ENCODE results near the gene SORL1.
"Not testable (repeated sequence)": the region's sequence is repeated elsewhere in the genome, so short reads cannot be mapped to it uniquely, and the experiment has no call there.

The SORL1 gene

DNA sequence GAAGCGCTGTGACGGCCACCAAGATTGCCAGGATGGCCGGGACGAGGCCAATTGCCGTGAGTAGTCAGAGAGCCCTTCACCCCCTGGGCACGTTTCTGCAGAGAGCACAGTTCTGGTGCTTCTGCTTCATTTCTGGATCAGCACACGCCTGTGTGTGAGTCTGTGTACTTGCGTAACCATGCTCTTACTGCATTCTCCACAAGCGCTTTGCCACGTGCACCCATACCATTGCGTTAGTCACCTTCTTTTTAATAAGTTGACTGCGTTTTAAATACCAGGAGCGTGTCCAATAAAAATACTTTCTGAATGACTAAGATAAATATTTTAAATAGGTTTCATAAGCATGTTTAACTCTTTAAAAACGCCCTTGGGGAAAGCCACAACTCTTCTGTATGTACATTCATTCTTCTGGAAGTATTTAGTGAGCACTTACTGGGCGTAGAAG, 143.6 kb downstream of the SORL1 start:
- no peak for DNase-seq

DNA sequence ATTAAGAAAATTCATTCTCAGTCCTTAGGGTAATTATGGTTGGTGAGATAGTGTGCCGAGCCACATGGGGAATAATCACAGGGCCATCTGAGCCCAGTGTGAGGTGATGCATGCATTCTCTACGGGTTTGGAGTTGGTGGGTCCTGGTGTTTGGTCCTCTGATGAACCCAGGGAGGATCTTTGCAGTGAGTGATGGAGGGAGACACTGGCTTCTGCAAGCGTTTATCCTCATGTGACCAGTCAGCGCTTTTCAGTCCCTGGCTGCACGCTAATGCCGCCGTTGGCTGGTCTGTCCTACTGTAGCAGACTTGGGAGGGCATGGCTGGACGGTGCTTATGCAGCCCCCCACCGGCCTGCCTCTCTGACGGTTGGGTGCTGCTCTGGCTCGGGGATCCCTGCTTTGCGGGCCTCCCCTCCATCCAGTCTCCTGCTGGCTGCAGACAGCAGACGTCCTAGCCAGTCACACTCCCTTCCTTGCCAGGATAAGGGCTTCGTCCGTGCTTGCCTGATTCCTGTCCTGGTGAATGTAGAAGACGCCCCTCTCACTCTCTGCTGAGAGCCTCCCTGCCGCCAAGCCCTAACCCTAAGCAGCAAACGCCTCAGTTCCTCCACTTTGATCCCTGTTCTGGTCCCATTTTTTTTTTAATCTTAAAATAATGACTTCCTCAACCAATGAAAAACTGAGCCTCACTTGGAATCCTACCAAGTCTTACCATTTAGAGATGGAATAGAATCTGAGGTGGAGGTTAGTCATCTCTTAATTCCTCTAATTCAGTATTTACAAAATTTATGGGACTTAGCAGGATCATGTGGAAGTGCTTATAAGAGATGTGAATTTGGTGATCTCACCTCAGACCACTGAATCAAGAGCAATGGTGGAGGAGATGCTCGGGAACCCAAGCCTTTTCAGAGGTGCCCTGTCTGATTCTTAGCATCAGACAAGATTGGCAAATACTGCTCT, 144.4 kb downstream of the SORL1 start:
- DNase-seq = no peak

DNA sequence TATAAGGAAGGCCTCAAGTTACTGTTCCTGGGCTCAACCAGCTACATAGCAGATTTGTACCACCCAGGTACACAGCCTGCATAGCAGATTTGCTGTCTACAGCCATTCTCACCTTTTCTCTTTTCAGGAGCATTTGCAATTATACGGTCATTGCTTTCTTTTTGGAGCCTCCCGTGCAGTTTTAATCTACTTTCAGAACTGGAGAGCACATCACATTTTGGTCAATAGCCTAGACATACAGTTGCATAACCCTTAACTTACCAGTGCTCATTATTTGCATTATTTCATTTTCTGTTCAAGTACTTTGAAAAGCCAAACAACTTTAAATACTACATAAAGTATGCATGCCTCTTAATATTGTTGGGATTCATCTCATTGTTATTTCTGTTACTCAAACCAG, 151.2 kb downstream of the SORL1 start:
- DNase-seq = no peak

DNA sequence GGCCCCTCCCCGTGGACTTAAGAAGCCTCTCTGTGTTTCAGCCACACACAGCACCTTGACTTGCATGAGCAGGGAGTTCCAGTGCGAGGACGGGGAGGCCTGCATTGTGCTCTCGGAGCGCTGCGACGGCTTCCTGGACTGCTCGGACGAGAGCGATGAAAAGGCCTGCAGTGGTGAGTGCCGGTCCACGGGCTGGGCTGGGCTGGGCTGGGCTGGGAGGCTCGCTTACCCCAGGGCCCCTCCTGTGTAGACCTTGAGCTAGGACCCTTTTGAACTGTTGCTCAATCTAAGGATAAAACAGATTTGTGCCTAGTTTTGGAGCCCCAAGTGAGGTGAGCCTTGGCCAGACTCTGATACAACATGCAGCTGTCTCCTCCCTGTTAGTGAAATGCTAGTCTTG, 152.0 kb downstream of the SORL1 start:
- no peak for DNase-seq

DNA sequence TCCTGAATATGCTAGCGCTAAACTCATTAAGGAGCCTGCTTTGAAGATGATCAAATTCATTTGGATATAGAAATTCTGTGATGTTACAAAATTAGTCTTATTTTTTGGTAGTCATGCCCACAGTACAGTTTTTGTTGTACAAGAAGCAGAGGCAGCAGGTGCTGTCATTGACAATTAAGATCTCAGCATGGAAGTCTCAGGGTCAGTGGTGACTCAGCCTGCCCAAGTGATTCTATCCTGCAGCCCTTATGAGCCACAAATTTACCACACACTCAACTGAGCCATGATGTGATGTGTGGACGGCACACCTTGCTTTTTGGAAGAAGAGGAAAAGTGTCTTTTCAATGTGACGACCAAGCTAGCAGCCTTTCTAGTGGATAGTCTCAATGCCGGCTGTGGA, 154.2 kb downstream of the SORL1 start:
- no peak for DNase-seq

DNA sequence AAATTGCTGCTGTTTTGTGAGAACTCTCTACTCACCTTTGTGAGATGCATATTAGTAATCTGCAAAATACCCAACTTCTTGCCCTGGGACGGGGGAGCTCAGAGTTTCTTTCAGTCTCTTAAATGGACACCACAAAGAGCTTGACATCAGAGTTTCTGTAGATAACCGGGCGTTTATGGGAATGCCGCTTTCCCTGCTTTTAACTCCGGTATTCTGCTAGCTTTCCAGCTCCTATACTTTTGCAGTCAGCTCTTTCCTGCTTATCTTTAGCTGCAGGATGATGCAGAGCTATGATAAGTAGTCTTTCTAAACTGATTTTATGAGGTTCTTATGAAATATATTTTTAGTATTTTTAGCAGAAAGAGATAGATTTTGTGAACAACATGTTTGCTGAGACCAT, 155.2 kb downstream of the SORL1 start:
- no peak for DNase-seq

DNA sequence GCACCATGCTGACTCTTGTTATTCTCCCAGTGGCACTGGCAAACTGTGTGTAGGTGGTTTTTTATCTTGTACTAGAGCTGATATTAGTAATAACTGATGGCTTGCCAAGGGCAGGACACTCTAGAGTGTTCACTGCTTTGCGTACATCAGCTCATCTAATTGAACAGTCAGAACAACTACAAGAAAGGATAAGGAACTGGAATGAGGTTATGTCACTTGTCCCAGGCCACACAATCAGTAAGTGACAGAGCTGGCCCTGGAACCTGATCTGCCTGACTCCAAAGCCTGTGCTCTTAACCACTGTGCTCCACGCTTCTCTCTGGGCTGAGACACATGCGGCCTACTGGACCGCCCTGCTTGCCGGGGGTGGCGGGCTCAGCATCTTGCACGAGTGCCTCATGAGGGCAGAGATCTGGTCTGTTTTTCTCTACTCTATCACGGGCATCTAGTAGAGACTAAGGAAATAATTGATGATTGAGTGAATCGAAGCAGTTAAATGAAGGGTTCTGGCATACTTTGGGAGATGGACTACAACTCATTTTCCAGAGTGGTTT, 156.5 kb downstream of the SORL1 start:
- DNase-seq = no peak

DNA sequence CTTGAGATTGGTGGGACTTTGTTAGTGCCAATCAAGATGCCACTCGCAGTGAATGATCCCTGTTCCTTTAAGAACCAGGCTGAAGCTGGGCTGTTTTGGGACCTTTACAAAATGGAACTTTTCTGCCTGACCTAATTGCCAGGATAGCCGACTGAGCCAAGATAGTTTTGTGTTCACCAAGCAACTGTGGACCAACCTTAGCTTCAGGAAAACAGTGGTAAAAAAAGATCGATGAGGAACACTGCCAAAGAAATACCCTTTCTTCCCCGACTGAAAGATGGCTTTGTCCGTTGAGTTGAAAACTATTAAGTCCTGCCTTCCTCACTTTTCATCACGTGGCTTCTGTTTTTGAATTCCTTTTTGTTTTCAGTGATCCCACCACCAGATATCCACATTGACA, 158.6 kb downstream of the SORL1 start:
- no peak for DNase-seq

DNA sequence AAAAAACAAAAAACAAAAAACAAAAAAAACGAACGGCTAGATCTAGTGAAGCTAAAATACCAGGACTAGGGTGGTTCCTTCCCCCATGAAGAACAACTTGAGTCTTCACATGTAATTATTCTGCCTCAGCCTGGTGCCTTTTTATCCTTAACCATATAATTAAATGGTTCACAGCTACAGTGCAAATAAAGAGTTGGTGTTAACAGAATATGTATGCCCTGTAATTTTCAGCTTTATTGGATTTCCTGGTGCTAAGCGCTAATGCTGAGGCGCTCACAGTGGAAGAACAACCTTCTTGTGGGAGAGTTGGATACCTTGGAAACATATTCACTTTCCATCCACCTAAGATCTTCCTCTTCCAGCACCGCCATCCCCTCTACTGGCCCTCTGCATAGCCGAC, 159.1 kb downstream of the SORL1 start:
- DNase-seq = no peak

DNA sequence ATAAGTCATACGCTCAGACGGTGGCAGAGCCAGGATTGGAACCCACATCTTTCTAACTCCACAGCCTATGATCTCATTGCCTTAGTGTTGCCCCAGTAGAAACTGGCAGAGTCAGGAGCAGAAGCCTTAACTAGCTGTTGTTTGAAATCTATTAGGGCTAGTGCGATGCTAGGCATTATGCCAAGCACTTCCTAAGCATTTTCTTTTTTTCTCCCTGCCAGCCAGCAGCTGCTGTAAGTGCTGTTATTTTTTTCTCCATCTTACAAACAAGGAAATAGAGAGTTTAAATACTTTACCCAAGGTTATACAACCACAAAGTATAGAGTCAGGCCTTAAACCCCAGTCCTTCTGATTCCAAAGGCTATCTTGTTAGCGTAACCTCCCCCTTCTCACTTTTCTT, 161.6 kb downstream of the SORL1 start:
- no peak for DNase-seq

DNA sequence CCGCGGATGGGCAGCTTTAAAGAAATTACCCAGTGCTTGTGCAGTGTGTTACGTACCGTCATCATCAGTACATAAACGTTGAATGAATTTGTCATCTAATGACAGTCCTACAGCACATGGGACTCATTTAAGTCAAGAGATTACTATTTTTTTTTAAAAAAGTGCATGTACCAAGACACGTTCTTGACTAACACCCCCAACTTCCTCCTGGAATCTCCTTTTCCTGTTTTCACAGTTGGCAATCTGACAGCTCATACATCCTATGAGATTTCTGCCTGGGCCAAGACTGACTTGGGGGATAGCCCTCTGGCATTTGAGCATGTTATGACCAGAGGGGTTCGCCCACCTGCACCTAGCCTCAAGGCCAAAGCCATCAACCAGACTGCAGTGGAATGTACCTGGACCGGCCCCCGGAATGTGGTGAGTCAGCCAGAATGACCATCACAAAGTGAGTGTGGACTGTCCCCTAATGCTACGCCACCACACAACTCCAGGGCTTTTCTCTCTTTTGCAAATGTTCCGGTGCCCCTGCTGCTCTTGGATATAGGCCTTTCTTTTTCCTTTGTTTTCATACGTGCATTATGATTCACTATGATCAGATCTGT, 162.6 kb downstream of the SORL1 start:
- no peak for DNase-seq

DNA sequence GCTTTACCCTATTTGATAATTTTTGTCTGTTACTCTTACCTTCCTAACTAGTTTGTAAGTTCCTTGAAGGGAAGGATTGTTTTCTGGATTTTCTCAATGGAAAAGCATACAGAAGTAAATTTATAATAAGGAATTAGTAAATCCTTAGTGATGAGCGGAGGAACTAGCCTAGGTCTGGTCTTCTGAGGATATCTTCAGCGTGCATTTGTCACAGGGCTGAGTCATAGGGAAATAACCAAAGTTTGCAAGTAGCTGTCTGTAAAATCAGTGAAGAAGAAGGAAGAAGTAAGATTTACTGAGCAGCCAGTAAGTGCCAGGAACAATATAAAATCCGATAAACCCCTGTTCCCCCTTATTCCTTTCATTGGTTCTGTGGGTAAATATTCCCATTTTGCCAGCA, 163.4 kb downstream of the SORL1 start:
- DNase-seq = no peak

DNA sequence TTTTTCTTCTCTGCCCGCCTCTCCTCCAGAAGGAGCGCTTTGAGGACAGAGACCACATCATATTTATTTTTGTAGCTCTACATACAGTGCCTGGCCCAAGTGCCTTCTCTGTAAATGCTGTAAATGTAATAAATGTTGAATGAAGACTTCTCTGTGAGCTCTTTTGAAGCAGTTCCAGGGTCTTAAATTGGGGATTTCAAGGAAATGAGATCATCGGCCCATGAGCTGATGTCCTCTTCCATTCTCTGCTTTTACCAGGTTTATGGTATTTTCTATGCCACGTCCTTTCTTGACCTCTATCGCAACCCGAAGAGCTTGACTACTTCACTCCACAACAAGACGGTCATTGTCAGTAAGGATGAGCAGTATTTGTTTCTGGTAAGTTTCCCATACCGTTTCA, 166.4 kb downstream of the SORL1 start:
- no peak for DNase-seq

DNA sequence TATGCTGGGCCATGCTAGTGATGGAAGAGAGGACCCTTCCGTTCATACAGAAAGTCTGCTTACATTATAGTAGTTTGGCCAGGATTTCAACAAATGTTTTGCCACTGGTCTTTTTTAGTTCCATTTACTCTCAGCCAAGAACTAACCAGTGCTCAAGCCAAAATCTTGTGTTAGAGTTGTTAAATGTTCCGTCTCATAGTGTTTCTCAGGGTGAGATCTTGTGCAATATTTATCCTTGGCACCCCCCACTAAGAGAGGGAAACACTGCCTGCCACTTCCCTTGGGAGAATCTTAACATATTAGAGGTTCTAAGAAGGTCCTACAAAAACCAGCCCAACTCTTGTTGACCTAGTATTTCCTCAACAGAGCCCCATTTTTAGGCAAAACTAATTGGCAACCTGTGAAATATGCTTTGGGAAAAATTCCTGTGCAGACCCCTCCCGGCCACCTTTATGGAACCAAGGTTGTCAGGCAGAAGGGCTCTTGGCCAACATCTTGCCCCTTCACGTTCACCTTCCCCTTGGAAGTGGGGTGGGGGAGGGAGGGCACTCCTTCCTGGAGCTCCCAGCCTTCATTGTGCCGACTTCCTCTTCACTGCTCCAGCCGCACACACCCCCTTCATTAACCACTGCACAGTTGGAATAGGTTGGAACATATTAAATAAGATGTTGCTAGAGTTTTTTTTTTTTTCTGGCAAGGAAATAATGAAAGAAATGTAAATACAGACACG, 173.8 kb downstream of the SORL1 start:
- no peak for DNase-seq

DNA sequence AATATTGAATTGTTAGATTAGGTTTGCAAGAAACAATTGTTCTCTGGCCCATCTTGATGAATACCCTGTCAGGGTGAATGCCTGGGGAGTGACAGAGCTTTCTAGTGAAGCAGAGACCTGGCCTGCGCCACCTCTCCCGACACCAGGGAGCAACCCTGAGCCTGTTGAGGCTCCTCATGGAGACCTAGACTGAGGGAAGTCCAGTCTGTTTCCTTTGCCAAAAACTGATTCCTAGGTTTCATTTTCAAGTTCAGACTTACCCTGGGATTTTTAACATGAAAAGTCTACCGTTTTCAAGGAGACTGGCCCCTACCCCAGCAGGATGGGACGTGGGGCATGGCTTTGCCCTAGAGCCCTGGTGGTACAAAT, 174.4 kb downstream of the SORL1 start:
- DNase-seq = no peak

DNA sequence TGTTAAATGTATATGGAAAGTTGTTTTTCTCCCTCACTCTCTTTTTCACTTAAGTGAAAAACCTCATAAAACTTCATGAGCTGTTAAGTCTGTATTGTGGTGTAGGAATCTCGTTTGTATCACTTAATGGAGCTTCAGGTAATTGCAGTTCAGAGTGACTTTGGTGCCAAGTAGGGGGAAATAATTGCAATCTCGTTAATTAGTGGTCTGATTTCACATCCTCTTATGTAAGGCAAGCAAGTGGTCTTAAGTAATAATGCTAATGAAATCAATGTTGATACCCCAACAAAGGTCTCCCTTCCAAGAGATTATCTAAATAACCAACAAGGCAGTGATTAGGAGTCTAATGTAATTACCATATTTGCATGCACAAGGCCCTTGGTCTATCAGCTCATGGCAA, 174.9 kb downstream of the SORL1 start:
- no peak for DNase-seq

DNA sequence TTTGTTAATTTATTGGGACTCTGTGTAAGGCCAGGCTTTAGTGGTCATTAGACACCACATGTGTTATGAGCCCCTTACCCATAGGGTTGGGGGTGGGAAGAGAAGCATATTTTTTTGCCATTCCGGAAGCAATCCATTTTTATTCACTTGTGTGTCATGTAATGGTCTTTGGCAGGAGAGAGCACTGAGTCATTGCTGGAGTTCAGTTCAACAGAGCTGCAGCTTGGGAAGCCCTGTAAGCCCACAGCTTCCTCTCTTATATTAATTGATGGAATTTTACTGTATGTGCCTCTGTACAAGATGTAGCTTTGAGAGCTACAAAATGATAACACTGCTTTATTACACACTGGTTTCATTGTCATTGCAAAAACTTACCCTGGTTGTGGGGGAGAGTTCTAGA, 177.9 kb downstream of the SORL1 start:
- no peak for DNase-seq

DNA sequence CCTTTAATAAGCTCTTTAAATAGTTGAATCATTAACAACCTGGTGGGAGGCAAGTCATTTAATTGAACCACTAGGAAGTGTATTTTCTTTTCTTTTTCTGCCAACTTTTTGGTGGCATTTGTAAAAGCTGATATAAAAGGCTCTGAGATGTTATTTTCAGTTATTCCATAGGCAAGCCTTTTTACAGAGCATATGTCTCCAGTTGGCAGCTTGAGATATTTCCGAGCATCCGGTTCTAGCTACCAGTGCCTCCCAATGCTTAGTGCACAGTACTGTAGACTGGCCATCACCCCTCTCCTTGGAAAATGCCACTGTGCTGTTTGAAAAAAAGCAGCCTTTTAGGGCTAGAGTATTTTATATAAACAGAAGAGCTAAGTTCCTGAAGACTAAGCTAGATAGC, 179.3 kb downstream of the SORL1 start:
- no peak for DNase-seq

DNA sequence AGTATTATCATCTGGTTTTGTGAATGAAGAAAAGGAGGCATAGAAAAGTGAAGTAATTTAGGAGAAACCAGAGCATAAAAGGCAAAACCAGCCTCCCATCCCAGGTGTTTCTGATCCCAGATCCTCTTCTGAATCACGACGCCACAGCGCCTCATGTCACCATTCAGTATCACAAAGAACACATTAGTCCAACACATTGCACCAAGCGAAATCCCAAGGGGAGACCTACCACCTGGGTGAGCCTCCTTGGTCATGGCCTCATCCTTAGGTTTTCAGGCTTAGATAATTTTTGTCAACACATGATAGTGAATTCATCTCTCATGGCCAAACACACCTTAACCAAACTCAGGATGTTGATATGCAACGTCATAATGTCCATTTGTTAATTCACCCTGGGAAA, 182.2 kb downstream of the SORL1 start:
- DNase-seq = no peak

DNA sequence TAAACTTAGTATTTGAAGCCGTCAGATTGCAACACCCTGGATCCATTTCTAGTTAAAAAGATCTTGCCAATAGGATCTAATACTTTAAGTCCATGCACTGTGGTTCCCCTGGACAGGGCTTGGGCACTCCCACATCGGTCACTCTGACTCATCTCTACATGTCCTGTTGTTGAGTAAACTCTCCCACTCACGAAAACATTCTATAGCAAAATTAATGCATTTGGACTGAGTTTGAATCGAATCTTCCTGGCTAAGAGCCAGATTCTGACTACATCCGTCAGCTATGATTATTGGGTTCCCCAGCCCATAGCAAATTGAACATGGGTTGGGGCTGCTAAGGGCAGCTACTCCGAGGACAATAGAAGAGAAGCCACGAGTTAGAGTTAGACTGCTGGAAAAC, 182.8 kb downstream of the SORL1 start:
- DNase-seq = no peak

DNA sequence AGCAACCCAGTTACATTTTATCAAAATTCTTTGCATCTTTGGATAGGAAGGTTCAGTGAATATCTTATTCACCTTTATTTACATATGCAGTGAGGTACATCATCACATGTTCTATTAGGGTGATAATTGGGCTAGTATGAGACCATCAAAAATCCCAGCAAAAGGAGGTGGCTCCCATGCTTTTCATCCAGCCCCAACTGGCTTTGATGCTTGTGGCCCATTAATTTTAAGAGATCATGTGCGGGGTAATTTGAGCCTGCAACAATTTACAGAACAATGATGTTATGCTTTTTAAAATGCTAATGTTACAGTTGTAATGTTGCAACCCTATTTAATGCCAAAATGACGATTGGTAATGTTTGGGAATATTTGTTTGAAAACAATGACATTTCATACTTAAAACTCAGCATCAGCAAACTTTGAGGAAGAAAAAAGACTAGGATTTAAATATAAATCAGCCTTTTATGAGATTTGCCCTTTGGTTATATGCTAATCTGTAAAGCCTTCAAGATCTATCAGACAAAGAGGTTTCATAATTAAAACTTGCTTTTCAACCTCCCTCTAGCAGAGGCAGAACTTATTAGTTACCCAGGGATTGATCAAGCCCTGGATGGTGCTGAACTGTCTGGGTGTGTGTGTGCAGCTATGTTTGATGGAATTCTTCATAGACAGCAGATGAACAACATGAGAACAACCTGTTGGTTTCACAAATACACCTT, 184.1 kb downstream of the SORL1 start:
- no peak for DNase-seq

DNA sequence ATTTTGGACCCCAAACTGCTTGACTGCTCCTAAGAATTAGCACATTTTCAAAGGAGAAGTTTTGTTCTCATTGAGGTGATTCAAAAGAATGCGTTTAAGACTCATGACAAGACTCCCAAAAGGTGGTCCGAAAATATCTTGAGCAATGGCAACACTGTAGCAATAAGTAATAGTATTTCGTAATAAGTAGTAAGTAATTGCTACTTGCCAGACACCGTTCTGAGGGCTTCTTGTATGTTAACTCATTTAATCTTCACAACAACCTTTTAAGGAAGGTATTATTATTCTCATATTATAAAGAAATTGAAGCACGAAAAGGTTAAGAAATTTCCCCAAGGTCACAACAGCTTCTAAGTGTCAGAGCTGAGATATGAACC, 184.7 kb downstream of the SORL1 start:
- no peak for DNase-seq

DNA sequence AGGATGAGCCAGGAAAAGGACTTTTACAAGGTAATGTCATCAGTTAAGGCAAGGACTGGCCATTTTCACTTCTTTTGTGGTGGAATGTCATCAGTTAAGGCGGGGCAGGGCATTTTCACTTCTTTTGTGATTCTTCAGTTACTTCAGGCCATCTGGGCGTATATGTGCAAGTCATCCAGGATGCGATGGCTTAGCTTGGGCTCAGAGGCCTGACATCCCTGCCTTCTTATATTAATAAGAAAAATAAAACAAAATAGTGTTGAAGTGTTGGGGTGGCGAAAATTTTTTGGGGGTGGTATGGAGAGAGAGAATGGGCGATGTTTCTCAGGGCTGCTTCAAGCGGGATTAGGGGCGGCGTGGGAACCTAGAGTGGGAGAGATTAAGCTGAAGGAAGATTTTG, 185.5 kb downstream of the SORL1 start:
- not testable (repeated sequence) for DNase-seq

All from activated T-cell treated with anti-CD3 and anti-CD28 coated beads, Interleukin-2, amount 50 U/mL, for 1 hour (primary cell).